Measurements from ENCODE around the gene VPS4B.
A peak's percentile ranks its signal among the peaks of the same experiment; 100 is the strongest.
"Not testable (repeated sequence)": the region's sequence is repeated elsewhere in the genome, so short reads cannot be mapped to it uniquely, and the experiment has no call there.

Gene VPS4B

DNA sequence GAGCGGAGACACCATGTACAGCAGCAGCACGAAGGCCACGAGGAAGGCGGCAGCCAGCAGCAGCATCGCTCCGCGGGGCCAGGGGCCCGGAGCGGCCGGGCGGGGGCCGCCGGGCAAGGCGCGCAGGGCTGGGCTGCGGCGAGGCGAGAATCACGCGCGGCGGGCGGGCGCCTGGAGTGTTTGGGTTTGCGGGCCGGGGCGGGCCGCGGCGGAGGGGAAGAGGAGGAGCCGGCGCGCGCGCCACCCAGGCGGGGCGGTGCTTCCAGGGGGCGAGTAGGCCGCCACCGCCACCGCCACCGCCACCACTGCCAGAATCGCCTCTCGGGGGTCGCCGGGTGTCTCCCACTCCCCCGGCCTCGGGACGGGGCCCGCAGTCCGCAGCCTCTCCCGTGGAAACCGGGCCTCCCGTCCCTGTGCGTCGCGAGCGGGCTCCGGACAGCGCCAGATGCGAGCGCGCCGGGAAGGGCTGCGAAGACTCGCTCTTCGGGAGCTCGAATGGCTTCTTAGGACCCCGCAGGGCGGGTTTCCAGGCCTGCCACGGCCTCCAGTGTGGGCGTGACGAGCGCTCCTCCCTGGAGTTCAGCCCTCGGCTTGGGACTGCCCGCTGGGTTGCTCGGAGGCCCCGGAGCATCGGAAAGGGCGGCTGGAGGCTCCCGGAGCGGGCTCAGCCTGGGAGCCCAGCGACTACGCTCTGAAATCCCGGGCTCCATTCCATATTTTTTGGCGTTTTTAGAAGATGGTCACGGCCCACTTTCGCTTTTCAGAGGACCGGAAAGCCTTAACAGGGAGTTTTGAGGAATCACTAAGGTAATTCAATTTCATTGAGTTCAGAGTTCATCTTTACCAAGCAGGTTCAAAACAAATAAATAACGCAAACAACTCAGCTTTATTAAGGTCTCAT lies 55.0 kb downstream of the VPS4B start, which contains the start of gene KDSR:
TSS of gene KDSR (minus strand) at position 154 of the 901 bp plus-strand sequence. CDS start at position 66, 88 bp downstream.
- TF ChIP-seq CTCF (IDR thresholded peaks at IDR 0.05; ENCODE audit: low read depth, low read length) = no peak
- H3K4me3 ChIP-seq (replicated peaks in 1 of 2; ENCODE audit: low read depth in 2 of 2, low read length in 2 of 2) = peak within 1 kb of the TSS; percentile 69 to 86
- peak; percentile 99 for DNase-seq (ENCODE audit: low read depth in 2 of 2)

GRCh38 chr18:63366213-63367052 lies 55.8 kb downstream of the VPS4B start:
- peak overlapping the region; percentile 69 to 86 for H3K4me3 ChIP-seq (replicated peaks in 1 of 2; ENCODE audit: low read depth in 2 of 2, low read length in 2 of 2)
- DNase-seq (ENCODE audit: low read depth in 2 of 2) = peak; percentile 42 to 75
- TF ChIP-seq CTCF (IDR thresholded peaks at IDR 0.05; ENCODE audit: low read depth, low read length) = no peak

DNA sequence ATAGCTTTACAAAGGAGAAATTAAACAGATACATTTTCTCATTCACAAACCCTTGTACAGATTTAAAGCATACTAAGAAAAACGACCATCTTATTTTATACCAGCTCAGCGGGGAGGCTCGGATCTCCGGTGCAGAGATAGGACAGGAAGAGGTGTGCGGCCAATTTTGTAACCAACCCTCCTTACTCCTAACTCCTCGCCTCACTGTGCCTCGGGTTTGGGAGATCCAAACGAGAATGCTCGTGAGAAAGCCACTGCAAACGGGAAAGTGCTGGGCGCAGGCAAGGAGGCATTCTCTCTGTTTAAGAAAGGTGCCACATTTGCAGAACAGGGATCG lies 56.4 kb downstream of the VPS4B start:
- peak in 1 of 2 donors; percentile 17 for DNase-seq (ENCODE audit: low read depth in 2 of 2)

DNA sequence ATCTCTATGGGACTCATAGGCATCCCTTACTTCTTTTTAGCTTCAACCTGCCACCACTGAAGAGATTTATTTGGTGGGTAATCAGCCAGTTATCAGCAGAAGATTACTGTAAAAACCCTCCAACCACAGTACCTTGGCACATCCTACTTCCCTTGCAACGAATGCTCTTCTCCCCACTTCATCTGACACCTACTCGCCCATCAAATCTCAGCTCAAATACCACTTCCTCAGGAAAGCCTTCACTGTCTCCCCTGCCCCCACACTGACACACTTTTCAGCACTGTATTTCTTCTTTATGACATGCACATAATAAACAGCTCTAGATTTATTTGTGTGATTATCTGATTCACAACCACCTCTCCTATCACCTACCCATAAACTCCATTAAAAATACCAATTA lies 58.3 kb downstream of the VPS4B start:
- no peak overlapping the region for H3K4me3 ChIP-seq (replicated peaks in 1 of 2; ENCODE audit: low read depth in 2 of 2, low read length in 2 of 2)
- no peak for TF ChIP-seq CTCF (IDR thresholded peaks at IDR 0.05; ENCODE audit: low read depth, low read length)
- no peak for DNase-seq (ENCODE audit: low read depth in 2 of 2)

More for the DNA sequence above, 56.4 kb downstream of the VPS4B start:
- peak overlapping the region; percentile 69 to 86 for H3K4me3 ChIP-seq (replicated peaks in 1 of 2; ENCODE audit: low read depth in 2 of 2, low read length in 2 of 2)
- no peak for TF ChIP-seq CTCF (IDR thresholded peaks at IDR 0.05; ENCODE audit: low read depth, low read length)

DNA sequence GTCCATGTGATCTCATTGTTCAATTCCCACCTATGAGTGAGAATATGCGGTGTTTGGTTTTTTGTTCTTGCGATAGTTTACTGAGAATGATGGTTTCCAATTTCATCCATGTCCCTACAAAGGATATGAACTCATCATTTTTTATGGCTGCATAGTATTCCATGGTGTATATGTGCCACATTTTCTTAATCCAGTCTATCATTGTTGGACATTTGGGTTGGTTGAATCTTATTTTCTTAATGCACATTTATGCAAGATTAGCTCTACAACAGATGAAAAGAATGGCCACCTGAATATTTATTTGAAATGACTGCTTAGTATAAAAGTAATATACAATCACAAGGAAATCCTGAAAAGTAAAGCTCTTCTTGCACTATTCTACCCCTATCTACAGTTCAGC lies 58.9 kb downstream of the VPS4B start:
- not testable (repeated sequence) for H3K4me3 ChIP-seq (replicated peaks in 1 of 2; ENCODE audit: low read depth in 2 of 2, low read length in 2 of 2); DNase-seq (ENCODE audit: low read depth in 2 of 2)

- no peak overlapping the region for H3K4me3 ChIP-seq (replicated peaks in 1 of 2; ENCODE audit: low read depth in 2 of 2, low read length in 2 of 2)
- no peak for DNase-seq (ENCODE audit: low read depth in 2 of 2)
- no peak for TF ChIP-seq CTCF (IDR thresholded peaks at IDR 0.05; ENCODE audit: low read depth, low read length)
Observed at GRCh38 chr18:63356272-63356896, 65.9 kb downstream of the VPS4B start.
